ENCODE measurements around the gene SLCO2B1. TPM values are rescaled to one million over a fixed set of nuclear protein-coding genes. Genes with fewer than 3 reads are reported as not detected.

The SLCO2B1 gene
- total RNA-seq, 1 experiment from 2014 or later: not detected

DNA sequence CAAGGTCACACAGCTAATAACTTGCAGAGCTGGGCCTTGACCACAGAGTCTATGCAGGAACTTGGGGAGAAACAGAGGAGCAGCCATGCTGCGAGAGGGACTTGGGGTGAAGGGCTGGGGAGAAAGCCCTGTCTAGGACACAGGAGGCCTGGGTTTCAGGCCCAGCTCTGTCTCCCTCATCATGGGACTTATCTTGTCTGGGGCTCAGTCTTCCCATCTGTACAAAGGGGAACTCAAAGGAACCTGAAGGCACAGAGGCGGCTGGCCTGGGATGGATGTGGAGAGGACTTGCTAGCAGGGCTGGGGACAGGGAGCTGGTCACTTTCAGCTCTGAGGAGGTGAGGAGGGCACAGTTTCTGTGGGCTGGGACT, 52.7 kb downstream of the SLCO2B1 start:
- H4K20me1 ChIP-seq (ENCODE audit: control insufficient read depth, insufficient read depth, insufficient read length): no peaks in the 10 kb centered on the region
- H4K8ac ChIP-seq (replicated peaks; ENCODE audit: insufficient read length, low read depth, low read length): no peak overlapping the region
- H4K5ac ChIP-seq (ENCODE audit: insufficient read length, low read depth, low read length): no peak overlapping the region
- Mint-ChIP-seq H3K4me3 (no peak overlapping the region), H3K4me1 (peaks cover 28% of the 10 kb centered on the region in 2 experiments), H3K9me3 (no peaks in the 10 kb centered on the region), H3K36me3 (ENCODE audit: insufficient read depth in 1 of 3, low read depth in 3 of 3) (no peaks in the 10 kb centered on the region; a peak in 1 of 7 replicates), H3K27me3 (ENCODE audit: low read depth) (peaks cover 3% of the 10 kb centered on the region), H3K27ac (no peak overlapping the region)
- no peak overlapping the region for H2BK15ac ChIP-seq (ENCODE audit: low read depth, low read length)
- no peak overlapping the region for H3T11ph ChIP-seq (ENCODE audit: low read length)
- no peak overlapping the region for H3K14ac ChIP-seq (ENCODE audit: insufficient read depth, low read length)
- H2BK5ac ChIP-seq (ENCODE audit: insufficient read length, low read length): no peak overlapping the region
- H2BK12ac ChIP-seq (ENCODE audit: insufficient read length, low read depth, low read length): no peak overlapping the region
- no peaks in the 10 kb centered on the region for H3K79me2 ChIP-seq (ENCODE audit: insufficient read depth, low read length)
- DNase-seq: no peak
- no peaks in the 10 kb centered on the region for H3K9me3 ChIP-seq (ENCODE audit: control insufficient read depth, low read depth, low read length)
- no peaks in the 10 kb centered on the region for H3K23me2 ChIP-seq (ENCODE audit: insufficient read length, low read depth, low read length, poor library complexity, severe bottlenecking)
- no peak overlapping the region for H2AK5ac ChIP-seq (ENCODE audit: insufficient read length, low read length)
- no peak overlapping the region for H3K56ac ChIP-seq (ENCODE audit: insufficient read length, low read depth, low read length)
- no peak overlapping the region for H3K4me2 ChIP-seq (ENCODE audit: insufficient read depth, insufficient read length, low read length)
- H3K23ac ChIP-seq (ENCODE audit: insufficient read length, low read depth, low read length): no peak overlapping the region
- H2BK20ac ChIP-seq (ENCODE audit: low read depth, low read length, poor library complexity, severe bottlenecking): no peak overlapping the region
- H2AFZ ChIP-seq (ENCODE audit: low read length): no peak overlapping the region
- no peak overlapping the region for H4K91ac ChIP-seq (ENCODE audit: insufficient read length, low read depth, low read length)
- no peak overlapping the region for H3K9ac ChIP-seq (ENCODE audit: extremely low read depth, insufficient read length, low read length)
- no peak overlapping the region for H3K4ac ChIP-seq (ENCODE audit: low read depth, low read length)
- H3K27me3 ChIP-seq (ENCODE audit: insufficient read depth, low read length): no peaks in the 10 kb centered on the region
- H2BK120ac ChIP-seq (ENCODE audit: low read depth, low read length, poor library complexity, severe bottlenecking): no peak overlapping the region
- TF ChIP-seq, protein P1, sequence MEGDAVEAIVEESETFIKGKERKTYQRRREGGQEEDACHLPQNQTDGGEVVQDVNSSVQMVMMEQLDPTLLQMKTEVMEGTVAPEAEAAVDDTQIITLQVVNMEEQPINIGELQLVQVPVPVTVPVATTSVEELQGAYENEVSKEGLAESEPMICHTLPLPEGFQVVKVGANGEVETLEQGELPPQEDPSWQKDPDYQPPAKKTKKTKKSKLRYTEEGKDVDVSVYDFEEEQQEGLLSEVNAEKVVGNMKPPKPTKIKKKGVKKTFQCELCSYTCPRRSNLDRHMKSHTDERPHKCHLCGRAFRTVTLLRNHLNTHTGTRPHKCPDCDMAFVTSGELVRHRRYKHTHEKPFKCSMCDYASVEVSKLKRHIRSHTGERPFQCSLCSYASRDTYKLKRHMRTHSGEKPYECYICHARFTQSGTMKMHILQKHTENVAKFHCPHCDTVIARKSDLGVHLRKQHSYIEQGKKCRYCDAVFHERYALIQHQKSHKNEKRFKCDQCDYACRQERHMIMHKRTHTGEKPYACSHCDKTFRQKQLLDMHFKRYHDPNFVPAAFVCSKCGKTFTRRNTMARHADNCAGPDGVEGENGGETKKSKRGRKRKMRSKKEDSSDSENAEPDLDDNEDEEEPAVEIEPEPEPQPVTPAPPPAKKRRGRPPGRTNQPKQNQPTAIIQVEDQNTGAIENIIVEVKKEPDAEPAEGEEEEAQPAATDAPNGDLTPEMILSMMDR (conservative IDR thresholded peaks at IDR 0.05): no peak
- no peak overlapping the region for H3K18ac ChIP-seq (ENCODE audit: insufficient read length, low read depth, low read length)
- no peak overlapping the region for H3K27ac ChIP-seq (ENCODE audit: insufficient read length, low read depth, low read length)
- H3K79me1 ChIP-seq (ENCODE audit: insufficient read depth, low read depth, low read length, poor library complexity, severe bottlenecking): no peaks in the 10 kb centered on the region
- WGBS (ENCODE audit: extremely low coverage, insufficient read length, low lambda C conversion rate): no CpG with 5 or more reads among the region's 2 CpGs
- H3K4me1 ChIP-seq (ENCODE audit: insufficient read depth, low read length): peaks cover 6% of the 10 kb centered on the region; the same call in 1 of the 2 replicates

Data from H9 (cell line).